Measurements from ENCODE around the gene PSMA6. TPM values are rescaled to one million over a fixed set of nuclear protein-coding genes. Genes with fewer than 3 reads are reported as not detected.

The PSMA6 gene
- total and polyA plus RNA-seq, 2 experiments from 2014 or later: 216 to 296 TPM

DNA sequence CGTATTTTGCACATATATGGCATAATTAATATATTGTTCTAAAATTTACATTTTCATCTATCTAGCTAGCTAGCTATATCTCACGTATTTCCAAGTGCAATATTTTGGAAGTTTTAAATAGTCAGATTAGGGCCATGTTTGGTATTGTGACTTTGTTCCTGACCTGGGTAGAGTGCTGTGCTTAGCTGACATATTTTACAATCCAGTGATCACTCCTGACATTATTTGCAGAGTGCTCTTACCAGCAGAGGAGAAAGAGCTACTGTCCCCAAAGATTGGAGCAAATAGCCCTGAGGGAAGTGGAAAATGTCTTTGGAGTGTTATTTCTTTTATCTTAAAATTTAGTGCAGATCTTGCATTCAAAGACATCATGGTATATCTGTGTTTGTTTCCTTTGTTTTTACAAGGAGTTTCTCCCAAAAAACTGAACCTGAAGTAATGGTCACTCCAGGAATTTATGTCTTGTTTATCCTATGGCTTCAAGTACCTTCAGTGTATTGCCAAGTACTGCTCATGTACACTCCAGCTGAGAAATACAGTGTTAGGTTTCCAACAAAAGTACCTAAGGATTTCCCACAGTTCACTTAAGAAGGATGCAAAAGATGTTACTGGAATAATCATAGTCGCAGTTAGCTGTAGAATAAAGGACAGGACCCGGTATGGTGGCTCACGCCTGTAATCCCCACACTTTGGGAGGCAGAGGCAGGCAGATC lies 49.4 kb upstream of the PSMA6 start:
- no peaks in the 10 kb centered on the region for H3F3A ChIP-seq (replicated peaks; ENCODE audit: low read depth)
- TF ChIP-seq EZH2phosphoT487 (IDR thresholded peaks at IDR 0.05; ENCODE audit: unreplicated experiment) (no peak), POLR2AphosphoS5 (IDR thresholded peaks at IDR 0.05; ENCODE audit: low read depth) (no peak), ZNF331 (CRISPR knock-in tag; IDR thresholded peaks at IDR 0.05; ENCODE audit: low read depth) (no peak)
- H3K4me2 ChIP-seq: no peak overlapping the region
- H3K4me1 Mint-ChIP-seq: peaks cover 3% of the 10 kb centered on the region; the same call in 2 of the 3 replicates
- H3K36me3 Mint-ChIP-seq (ENCODE audit: low read depth): no peaks in the 10 kb centered on the region
- H3K9me2 ChIP-seq (ENCODE audit: insufficient read depth): no peaks in the 10 kb centered on the region
- H3K27me3 Mint-ChIP-seq (ENCODE audit: insufficient read depth, low read depth, poor library complexity): no peaks in the 10 kb centered on the region
- H4K20me1 ChIP-seq (replicated peaks; ENCODE audit: insufficient read depth): peaks cover 3% of the 10 kb centered on the region; the same call in 1 of the 2 replicates
- H3K9me3 Mint-ChIP-seq: no peaks in the 10 kb centered on the region
- H3K27ac Mint-ChIP-seq: no peak overlapping the region
- no peak overlapping the region for H3K27ac ChIP-seq (ENCODE audit: low read depth)
- H3K36me3 ChIP-seq (ENCODE audit: insufficient read depth): no peaks in the 10 kb centered on the region
- no peak overlapping the region for H3K4me3 Mint-ChIP-seq
- DNase-seq (ENCODE audit: low spot score) (no peak), ATAC-seq (no peak)
- no peaks in the 10 kb centered on the region; the same call in 1 of the 2 replicates for H3K4me1 ChIP-seq (ENCODE audit: insufficient read depth)
- no peaks in the 10 kb centered on the region for H3K27me3 ChIP-seq (ENCODE audit: insufficient read depth)
- no peak overlapping the region for H2AFZ ChIP-seq
- no peaks in the 10 kb centered on the region for H3K79me2 ChIP-seq (replicated peaks; ENCODE audit: insufficient read depth)
- no peak overlapping the region for H3K4me3 ChIP-seq

GRCh38 chr14:35243956-35244355 lies 48.2 kb upstream of the PSMA6 start:
- no peaks in the 10 kb centered on the region for H3K36me3 Mint-ChIP-seq (ENCODE audit: low read depth)
- H3K9me3 Mint-ChIP-seq: no peaks in the 10 kb centered on the region

DNA sequence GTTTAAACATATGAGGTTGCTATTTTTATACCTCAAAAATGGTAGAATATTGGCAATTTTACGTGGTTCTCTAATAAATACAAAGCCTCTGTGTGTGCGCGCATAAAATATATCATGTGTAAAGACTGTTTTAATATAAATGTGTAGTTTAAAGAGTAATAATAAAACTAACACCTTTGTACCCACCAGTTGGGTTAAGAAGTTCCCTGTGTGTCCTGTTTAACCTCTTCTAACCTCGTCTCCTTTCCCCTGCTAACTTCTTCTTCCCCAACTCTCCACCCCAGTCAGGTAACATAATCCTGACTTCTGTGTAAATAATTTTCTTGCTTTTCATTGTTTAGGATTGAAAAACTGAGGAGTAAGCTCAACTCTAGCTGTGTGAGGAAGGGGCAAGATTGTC lies 47.6 kb upstream of the PSMA6 start:
- DNase-seq (ENCODE audit: low spot score): no peak
- H3F3A ChIP-seq (replicated peaks; ENCODE audit: low read depth): no peaks in the 10 kb centered on the region
- ATAC-seq: no peak
- TF ChIP-seq, protein P1, sequence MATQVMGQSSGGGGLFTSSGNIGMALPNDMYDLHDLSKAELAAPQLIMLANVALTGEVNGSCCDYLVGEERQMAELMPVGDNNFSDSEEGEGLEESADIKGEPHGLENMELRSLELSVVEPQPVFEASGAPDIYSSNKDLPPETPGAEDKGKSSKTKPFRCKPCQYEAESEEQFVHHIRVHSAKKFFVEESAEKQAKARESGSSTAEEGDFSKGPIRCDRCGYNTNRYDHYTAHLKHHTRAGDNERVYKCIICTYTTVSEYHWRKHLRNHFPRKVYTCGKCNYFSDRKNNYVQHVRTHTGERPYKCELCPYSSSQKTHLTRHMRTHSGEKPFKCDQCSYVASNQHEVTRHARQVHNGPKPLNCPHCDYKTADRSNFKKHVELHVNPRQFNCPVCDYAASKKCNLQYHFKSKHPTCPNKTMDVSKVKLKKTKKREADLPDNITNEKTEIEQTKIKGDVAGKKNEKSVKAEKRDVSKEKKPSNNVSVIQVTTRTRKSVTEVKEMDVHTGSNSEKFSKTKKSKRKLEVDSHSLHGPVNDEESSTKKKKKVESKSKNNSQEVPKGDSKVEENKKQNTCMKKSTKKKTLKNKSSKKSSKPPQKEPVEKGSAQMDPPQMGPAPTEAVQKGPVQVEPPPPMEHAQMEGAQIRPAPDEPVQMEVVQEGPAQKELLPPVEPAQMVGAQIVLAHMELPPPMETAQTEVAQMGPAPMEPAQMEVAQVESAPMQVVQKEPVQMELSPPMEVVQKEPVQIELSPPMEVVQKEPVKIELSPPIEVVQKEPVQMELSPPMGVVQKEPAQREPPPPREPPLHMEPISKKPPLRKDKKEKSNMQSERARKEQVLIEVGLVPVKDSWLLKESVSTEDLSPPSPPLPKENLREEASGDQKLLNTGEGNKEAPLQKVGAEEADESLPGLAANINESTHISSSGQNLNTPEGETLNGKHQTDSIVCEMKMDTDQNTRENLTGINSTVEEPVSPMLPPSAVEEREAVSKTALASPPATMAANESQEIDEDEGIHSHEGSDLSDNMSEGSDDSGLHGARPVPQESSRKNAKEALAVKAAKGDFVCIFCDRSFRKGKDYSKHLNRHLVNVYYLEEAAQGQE (IDR thresholded peaks at IDR 0.05; ENCODE audit: unreplicated experiment): no peak
- TF ChIP-seq NANOG (IDR thresholded peaks at IDR 0.05; ENCODE audit: borderline replicate concordance): no peak
- TF ChIP-seq, protein P2, sequence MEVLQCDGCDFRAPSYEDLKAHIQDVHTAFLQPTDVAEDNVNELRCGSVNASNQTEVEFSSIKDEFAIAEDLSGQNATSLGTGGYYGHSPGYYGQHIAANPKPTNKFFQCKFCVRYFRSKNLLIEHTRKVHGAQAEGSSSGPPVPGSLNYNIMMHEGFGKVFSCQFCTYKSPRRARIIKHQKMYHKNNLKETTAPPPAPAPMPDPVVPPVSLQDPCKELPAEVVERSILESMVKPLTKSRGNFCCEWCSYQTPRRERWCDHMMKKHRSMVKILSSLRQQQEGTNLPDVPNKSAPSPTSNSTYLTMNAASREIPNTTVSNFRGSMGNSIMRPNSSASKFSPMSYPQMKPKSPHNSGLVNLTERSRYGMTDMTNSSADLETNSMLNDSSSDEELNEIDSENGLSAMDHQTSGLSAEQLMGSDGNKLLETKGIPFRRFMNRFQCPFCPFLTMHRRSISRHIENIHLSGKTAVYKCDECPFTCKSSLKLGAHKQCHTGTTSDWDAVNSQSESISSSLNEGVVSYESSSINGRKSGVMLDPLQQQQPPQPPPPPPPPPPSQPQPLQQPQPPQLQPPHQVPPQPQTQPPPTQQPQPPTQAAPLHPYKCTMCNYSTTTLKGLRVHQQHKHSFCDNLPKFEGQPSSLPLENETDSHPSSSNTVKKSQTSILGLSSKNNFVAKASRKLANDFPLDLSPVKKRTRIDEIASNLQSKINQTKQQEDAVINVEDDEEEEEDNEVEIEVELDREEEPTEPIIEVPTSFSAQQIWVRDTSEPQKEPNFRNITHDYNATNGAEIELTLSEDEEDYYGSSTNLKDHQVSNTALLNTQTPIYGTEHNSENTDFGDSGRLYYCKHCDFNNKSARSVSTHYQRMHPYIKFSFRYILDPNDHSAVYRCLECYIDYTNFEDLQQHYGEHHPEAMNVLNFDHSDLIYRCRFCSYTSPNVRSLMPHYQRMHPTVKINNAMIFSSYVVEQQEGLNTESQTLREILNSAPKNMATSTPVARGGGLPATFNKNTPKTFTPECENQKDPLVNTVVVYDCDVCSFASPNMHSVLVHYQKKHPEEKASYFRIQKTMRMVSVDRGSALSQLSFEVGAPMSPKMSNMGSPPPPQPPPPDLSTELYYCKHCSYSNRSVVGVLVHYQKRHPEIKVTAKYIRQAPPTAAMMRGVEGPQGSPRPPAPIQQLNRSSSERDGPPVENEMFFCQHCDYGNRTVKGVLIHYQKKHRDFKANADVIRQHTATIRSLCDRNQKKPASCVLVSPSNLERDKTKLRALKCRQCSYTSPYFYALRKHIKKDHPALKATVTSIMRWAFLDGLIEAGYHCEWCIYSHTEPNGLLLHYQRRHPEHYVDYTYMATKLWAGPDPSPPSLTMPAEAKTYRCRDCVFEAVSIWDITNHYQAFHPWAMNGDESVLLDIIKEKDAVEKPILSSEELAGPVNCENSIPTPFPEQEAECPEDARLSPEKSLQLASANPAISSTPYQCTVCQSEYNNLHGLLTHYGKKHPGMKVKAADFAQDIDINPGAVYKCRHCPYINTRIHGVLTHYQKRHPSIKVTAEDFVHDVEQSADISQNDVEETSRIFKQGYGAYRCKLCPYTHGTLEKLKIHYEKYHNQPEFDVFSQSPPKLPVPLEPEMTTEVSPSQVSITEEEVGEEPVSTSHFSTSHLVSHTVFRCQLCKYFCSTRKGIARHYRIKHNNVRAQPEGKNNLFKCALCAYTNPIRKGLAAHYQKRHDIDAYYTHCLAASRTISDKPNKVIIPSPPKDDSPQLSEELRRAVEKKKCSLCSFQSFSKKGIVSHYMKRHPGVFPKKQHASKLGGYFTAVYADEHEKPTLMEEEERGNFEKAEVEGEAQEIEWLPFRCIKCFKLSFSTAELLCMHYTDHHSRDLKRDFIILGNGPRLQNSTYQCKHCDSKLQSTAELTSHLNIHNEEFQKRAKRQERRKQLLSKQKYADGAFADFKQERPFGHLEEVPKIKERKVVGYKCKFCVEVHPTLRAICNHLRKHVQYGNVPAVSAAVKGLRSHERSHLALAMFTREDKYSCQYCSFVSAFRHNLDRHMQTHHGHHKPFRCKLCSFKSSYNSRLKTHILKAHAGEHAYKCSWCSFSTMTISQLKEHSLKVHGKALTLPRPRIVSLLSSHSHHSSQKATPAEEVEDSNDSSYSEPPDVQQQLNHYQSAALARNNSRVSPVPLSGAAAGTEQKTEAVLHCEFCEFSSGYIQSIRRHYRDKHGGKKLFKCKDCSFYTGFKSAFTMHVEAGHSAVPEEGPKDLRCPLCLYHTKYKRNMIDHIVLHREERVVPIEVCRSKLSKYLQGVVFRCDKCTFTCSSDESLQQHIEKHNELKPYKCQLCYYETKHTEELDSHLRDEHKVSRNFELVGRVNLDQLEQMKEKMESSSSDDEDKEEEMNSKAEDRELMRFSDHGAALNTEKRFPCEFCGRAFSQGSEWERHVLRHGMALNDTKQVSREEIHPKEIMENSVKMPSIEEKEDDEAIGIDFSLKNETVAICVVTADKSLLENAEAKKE (CRISPR knock-in tag; IDR thresholded peaks at IDR 0.05): no peak

More at GRCh38 chr14:35243956-35244355, 48.2 kb upstream of the PSMA6 start:
- no peak overlapping the region for H2AFZ ChIP-seq
- DNase-seq (ENCODE audit: low spot score) (no peak), ATAC-seq (no peak)
- peaks cover 8% of the 10 kb centered on the region; the same call in 1 of the 2 replicates for H4K20me1 ChIP-seq (replicated peaks; ENCODE audit: insufficient read depth)
- no peaks in the 10 kb centered on the region for H3K36me3 ChIP-seq (ENCODE audit: insufficient read depth)
- no peaks in the 10 kb centered on the region; the same call in 1 of the 2 replicates for H3K4me1 ChIP-seq (ENCODE audit: insufficient read depth)
- no peak overlapping the region for H3K27ac ChIP-seq (ENCODE audit: low read depth)
- Mint-ChIP-seq H3K27ac (no peak overlapping the region), H3K4me3 (no peak overlapping the region), H3K4me1 (peaks cover 3% of the 10 kb centered on the region; the same call in 2 of the 3 replicates), H3K27me3 (ENCODE audit: insufficient read depth, low read depth, poor library complexity) (no peaks in the 10 kb centered on the region)
- H3K9me2 ChIP-seq (ENCODE audit: insufficient read depth): no peaks in the 10 kb centered on the region
- H3F3A ChIP-seq (replicated peaks; ENCODE audit: low read depth): no peaks in the 10 kb centered on the region
- no peaks in the 10 kb centered on the region for H3K27me3 ChIP-seq (ENCODE audit: insufficient read depth)
- no peak for TF ChIP-seq ZNF114 (CRISPR knock-in tag; IDR thresholded peaks at IDR 0.05)
- H3K4me3 ChIP-seq: no peak overlapping the region
- H3K79me2 ChIP-seq (replicated peaks; ENCODE audit: insufficient read depth): no peaks in the 10 kb centered on the region
- no peak overlapping the region; the same call in 1 of the 2 replicates for H3K4me2 ChIP-seq

More for the DNA sequence above, 47.6 kb upstream of the PSMA6 start:
- Mint-ChIP-seq H3K4me3 (no peak overlapping the region), H3K27me3 (ENCODE audit: insufficient read depth, low read depth, poor library complexity) (no peaks in the 10 kb centered on the region), H3K9me3 (no peaks in the 10 kb centered on the region), H3K27ac (no peak overlapping the region), H3K4me1 (peaks cover 3% of the 10 kb centered on the region; the same call in 2 of the 3 replicates), H3K36me3 (ENCODE audit: low read depth) (no peaks in the 10 kb centered on the region)
- H3K27me3 ChIP-seq (ENCODE audit: insufficient read depth): no peaks in the 10 kb centered on the region
- H3K79me2 ChIP-seq (replicated peaks; ENCODE audit: insufficient read depth): no peaks in the 10 kb centered on the region
- no peak overlapping the region for H3K4me2 ChIP-seq
- no peaks in the 10 kb centered on the region for H3K9me2 ChIP-seq (ENCODE audit: insufficient read depth)
- no peak overlapping the region for H2AFZ ChIP-seq
- no peaks in the 10 kb centered on the region for H3K36me3 ChIP-seq (ENCODE audit: insufficient read depth)
- no peaks in the 10 kb centered on the region; the same call in 1 of the 2 replicates for H3K4me1 ChIP-seq (ENCODE audit: insufficient read depth)
- H3K27ac ChIP-seq (ENCODE audit: low read depth): no peak overlapping the region
- peaks cover 8% of the 10 kb centered on the region; the same call in 1 of the 2 replicates for H4K20me1 ChIP-seq (replicated peaks; ENCODE audit: insufficient read depth)
- no peak overlapping the region for H3K4me3 ChIP-seq

Data from GM23338 (cell line).